Mesenchymal stem cell (in vitro differentiated cells and primary cell): ENCODE measurements around the gene MACIR.

Experiments used
- DNase-seq: peaks from one replicate; pipeline ENCODE4 v3.0.0-alpha.2; 2013
- H2AFZ ChIP-seq: one replicate; pipeline ENCODE4 v1.6.1; 2013; ENCODE audit warnings: low read depth, mild to moderate bottlenecking, control low read depth, inconsistent platforms, low read length, moderate library complexity
- H2AK5ac ChIP-seq: 2 replicates; pipeline ENCODE4 v1.6.1; 2013; ENCODE audit warnings: low read length, moderate library complexity, mild to moderate bottlenecking, inconsistent platforms; ENCODE audit not compliant: severe bottlenecking
- H2BK120ac ChIP-seq: one replicate; pipeline ENCODE4 v1.6.1; 2013; ENCODE audit warnings: low read depth, mild to moderate bottlenecking, inconsistent platforms, low read length, moderate library complexity
- H2BK12ac ChIP-seq, 2 experiments: one replicate each; pipeline ENCODE4 v1.6.1; 2013; ENCODE audit warnings: inconsistent platforms in 2 of 2, low read length in 2 of 2, mild to moderate bottlenecking in 2 of 2, moderate library complexity in 2 of 2, control low read depth in 1 of 2
- H2BK15ac ChIP-seq: one replicate; pipeline ENCODE4 v1.6.1; 2013; ENCODE audit warnings: mild to moderate bottlenecking, low read depth, inconsistent platforms; ENCODE audit not compliant: poor library complexity, severe bottlenecking
- H2BK5ac ChIP-seq: 2 replicates; pipeline ENCODE4 v1.6.1; 2013; ENCODE audit warnings: low read depth, mild to moderate bottlenecking, low read length, control low read depth, inconsistent platforms; ENCODE audit not compliant: poor library complexity, severe bottlenecking
- H3K14ac ChIP-seq, 2 experiments: one replicate each; pipeline ENCODE4 v1.6.1; 2013; ENCODE audit warnings: inconsistent platforms in 2 of 2, low read length in 2 of 2, control low read depth in 1 of 2, mild to moderate bottlenecking in 1 of 2, moderate library complexity in 1 of 2
- H3K18ac ChIP-seq, 2 experiments: one replicate each; pipeline ENCODE4 v1.6.1; 2013; ENCODE audit warnings: inconsistent platforms in 2 of 2, low read length in 2 of 2, control low read depth in 1 of 2, low read depth in 1 of 2, mild to moderate bottlenecking in 1 of 2
- H3K23ac ChIP-seq, 2 experiments: one replicate each; pipeline ENCODE4 v1.6.1; 2013; ENCODE audit warnings: inconsistent platforms in 2 of 2, low read length in 2 of 2, mild to moderate bottlenecking in 2 of 2, moderate library complexity in 2 of 2, control low read depth in 1 of 2
- H3K27ac ChIP-seq: 2 replicates; pipeline ENCODE4 v1.5.1; 2013; ENCODE audit warnings: mild to moderate bottlenecking, moderate library complexity, low read length, control low read depth, inconsistent platforms; ENCODE audit not compliant: poor library complexity, severe bottlenecking
- H3K27me3 ChIP-seq, 2 experiments: 2 replicates each; pipeline versions ENCODE4 v1.6.1 to v1.7.0; 2013; ENCODE audit warnings: low read length in 2 of 2, mild to moderate bottlenecking in 2 of 2, moderate library complexity in 2 of 2, control low read depth in 1 of 2, inconsistent platforms in 1 of 2; ENCODE audit not compliant: control insufficient read depth in 1 of 2, insufficient read depth in 1 of 2
- H3K36me3 ChIP-seq, 2 experiments: 2 replicates each; pipeline versions ENCODE4 v1.6.1 to v1.7.0; 2013; ENCODE audit warnings: low read length in 2 of 2, control low read depth in 1 of 2, inconsistent platforms in 1 of 2, low read depth in 1 of 2, mild to moderate bottlenecking in 1 of 2; ENCODE audit not compliant: insufficient read depth in 2 of 2, control insufficient read depth in 1 of 2
- H3K4ac ChIP-seq, 2 experiments: one replicate each; pipeline ENCODE4 v1.6.1; 2013; ENCODE audit warnings: inconsistent platforms in 2 of 2, low read length in 2 of 2, mild to moderate bottlenecking in 2 of 2, moderate library complexity in 2 of 2, control low read depth in 1 of 2, low read depth in 1 of 2
- H3K4me1 ChIP-seq: 2 replicates; pipeline ENCODE4 v1.6.1; 2013; ENCODE audit warnings: low read depth, low read length, control low read depth; ENCODE audit not compliant: control insufficient read depth, insufficient read depth
- H3K4me2 ChIP-seq: 2 replicates; pipeline ENCODE4 v1.6.1; 2013; ENCODE audit warnings: low read length, mild to moderate bottlenecking, inconsistent platforms; ENCODE audit not compliant: poor library complexity, severe bottlenecking
- H3K4me3 ChIP-seq, 2 experiments: 2 replicates each; pipeline versions ENCODE4 v1.5.1 to v1.7.0; 2013; ENCODE audit warnings: low read length in 2 of 2, mild to moderate bottlenecking in 2 of 2, control low read depth in 1 of 2, low read depth in 1 of 2; ENCODE audit not compliant: insufficient read depth in 1 of 2
- H3K79me1 ChIP-seq: replicated peaks from 2 replicates; pipeline ENCODE4 v1.6.1; 2013; ENCODE audit warnings: mild to moderate bottlenecking, control low read depth, low read length, inconsistent platforms; ENCODE audit not compliant: poor library complexity, severe bottlenecking
- H3K9ac ChIP-seq: 2 replicates; pipeline ENCODE4 v1.7.0; 2013; ENCODE audit warnings: mild to moderate bottlenecking, low read length, moderate library complexity
- H3K9me3 ChIP-seq: 2 replicates; pipeline ENCODE4 v1.7.0; 2013; ENCODE audit warnings: mild to moderate bottlenecking, low read length; ENCODE audit not compliant: control insufficient read depth
- H4K8ac ChIP-seq: one replicate; pipeline ENCODE4 v1.6.1; 2013; ENCODE audit warnings: inconsistent platforms, mild to moderate bottlenecking, low read length, moderate library complexity
- H4K91ac ChIP-seq: one replicate; pipeline ENCODE4 v1.6.1; 2013; ENCODE audit warnings: mild to moderate bottlenecking, low read length, inconsistent platforms
- WGBS: methylation state at CpG from one replicate; pipeline ENCODE4 v1.1.7; 2013; ENCODE audit warnings: mixed read lengths; 5-methylcytosine and 5-hydroxymethylcytosine counted together

Gene MACIR

DNA sequence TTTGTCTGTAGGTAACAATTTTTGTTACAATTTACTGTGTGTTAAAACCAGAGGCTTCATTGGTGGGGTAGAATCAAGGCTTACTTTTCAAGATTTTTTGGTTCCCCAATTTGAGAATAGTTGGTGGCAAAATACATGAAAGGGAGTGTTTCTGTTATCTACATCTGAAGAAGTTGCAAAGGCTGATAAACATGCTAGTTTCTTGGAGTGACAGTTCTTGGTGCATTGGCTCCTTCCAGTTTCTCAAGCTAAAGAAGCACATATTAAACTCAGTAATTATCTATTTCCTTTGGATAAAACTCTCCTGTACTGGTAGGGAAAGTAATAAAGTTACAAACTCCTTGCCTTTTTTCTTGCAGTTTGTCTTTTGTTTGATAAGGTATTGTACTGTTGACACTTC, 5.9 kb downstream of the MACIR start:
- no peak overlapping the region for H3K14ac ChIP-seq
- peaks cover 1% of the 10 kb centered on the region for H3K4me1 ChIP-seq
- H3K27me3 ChIP-seq, result no peaks in the 10 kb centered on the region
- no peak overlapping the region for H4K8ac ChIP-seq
- H3K4ac ChIP-seq, result no peak overlapping the region
- no peak overlapping the region for H3K23ac ChIP-seq
- no peak overlapping the region for H3K4me2 ChIP-seq
- no peaks in the 10 kb centered on the region for H3K9me3 ChIP-seq
- no peak overlapping the region for H2BK15ac ChIP-seq
- H4K91ac ChIP-seq, result no peak overlapping the region
- H3K79me1 ChIP-seq, result peaks cover 11% of the 10 kb centered on the region
- DNase-seq, result no peak
- H2BK120ac ChIP-seq, result no peak overlapping the region
- H2BK12ac ChIP-seq, result no peak overlapping the region
- H3K9ac ChIP-seq, result no peak overlapping the region
- H2BK5ac ChIP-seq, result no peak overlapping the region
- H3K4me3 ChIP-seq, result no peak overlapping the region
- no peak overlapping the region for H2AFZ ChIP-seq
- H3K18ac ChIP-seq, result no peak overlapping the region
- peaks cover 3 to 25% of the 10 kb centered on the region in 2 experiments for H3K36me3 ChIP-seq
- H2AK5ac ChIP-seq, result no peak overlapping the region
- no peak overlapping the region for H3K27ac ChIP-seq

DNA sequence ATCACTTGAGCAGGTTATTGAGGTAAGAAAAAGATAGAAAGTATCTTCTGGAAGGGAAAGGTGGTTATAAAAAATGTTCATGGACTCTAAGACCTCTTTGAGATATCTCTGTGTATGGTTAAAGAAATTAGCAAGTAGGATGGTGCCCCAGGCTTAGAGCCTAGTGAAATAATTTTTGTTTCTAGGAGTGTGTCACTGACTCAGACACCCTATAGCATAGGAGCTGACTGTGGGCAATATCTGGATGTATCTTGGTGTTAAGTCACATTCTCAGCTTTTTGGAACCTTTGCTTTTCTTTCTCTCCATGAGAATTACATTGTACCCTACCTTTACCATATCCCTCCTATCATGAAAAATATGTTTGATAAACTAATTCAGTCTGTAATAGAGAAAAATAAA, 12.0 kb downstream of the MACIR start:
- Histone ChIP-seq H4K91ac (no peak overlapping the region), H2BK15ac (no peak overlapping the region), H3K14ac (no peak overlapping the region)

DNA sequence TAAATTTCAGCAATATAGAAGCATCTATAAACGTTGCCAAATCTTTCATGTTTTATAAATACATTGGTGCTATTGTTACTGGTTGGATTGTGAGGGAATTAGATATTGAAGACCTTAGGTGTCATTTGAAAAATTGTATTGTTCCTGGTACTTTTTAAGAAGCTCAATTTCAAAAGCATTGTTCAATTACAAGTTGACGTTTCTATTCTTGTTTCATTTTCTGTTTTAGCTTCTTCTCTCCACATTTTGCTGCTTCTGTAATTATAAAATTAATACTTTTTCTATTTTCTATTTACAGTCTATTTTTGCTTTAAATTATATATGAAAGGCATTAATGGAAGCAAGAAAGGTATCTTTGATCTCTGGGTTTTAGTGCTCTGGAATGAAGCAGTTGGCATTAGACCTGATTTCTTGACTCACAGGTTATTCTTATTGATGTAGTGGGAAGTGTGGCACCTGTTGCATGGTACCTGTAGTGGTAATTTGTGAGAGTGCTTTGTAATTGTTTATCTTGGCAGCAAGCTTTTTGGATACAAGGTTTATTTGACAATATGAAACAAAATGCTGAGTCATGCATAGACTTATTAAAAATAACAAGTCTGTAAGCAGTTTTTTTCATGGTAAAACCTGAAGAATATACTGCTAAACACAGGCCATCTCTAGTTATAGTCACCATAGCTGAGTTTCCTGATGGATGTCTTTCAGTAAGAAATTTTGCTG, 13.2 kb downstream of the MACIR start:
- Histone ChIP-seq H3K14ac (no peak overlapping the region), H4K8ac (no peak overlapping the region), H3K23ac (no peak overlapping the region), H2BK12ac (no peak overlapping the region), H3K9ac (no peak overlapping the region), H2BK15ac (no peak overlapping the region), H3K79me1 (peaks cover 16% of the 10 kb centered on the region), H3K36me3 (peaks cover 9 to 39% of the 10 kb centered on the region in 2 experiments), H3K4ac (no peak overlapping the region), H3K4me3 (no peak overlapping the region), H2BK5ac (no peak overlapping the region), H3K4me2 (no peak overlapping the region), H3K9me3 (no peaks in the 10 kb centered on the region), H2AFZ (no peak overlapping the region), H3K4me1 (no peaks in the 10 kb centered on the region), H3K27ac (no peak overlapping the region), H3K18ac (no peak overlapping the region), H3K27me3 (no peaks in the 10 kb centered on the region), H4K91ac (no peak overlapping the region), H2BK120ac (no peak overlapping the region), H2AK5ac (no peak overlapping the region)
- no peak for DNase-seq
- WGBS, result no CpG with 5 or more reads among the region's 2 CpGs

More for the DNA sequence above, 12.0 kb downstream of the MACIR start:
- no peaks in the 10 kb centered on the region for H3K4me1 ChIP-seq
- H3K23ac ChIP-seq, result no peak overlapping the region
- H2AFZ ChIP-seq, result no peak overlapping the region
- H2BK12ac ChIP-seq, result no peak overlapping the region
- H3K9ac ChIP-seq, result no peak overlapping the region
- H2BK120ac ChIP-seq, result no peak overlapping the region
- peaks cover 10% of the 10 kb centered on the region for H3K79me1 ChIP-seq
- H3K4ac ChIP-seq, result no peak overlapping the region
- no peaks in the 10 kb centered on the region for H3K9me3 ChIP-seq
- H3K27me3 ChIP-seq, result no peaks in the 10 kb centered on the region
- H3K4me3 ChIP-seq, result no peak overlapping the region
- H3K27ac ChIP-seq, result no peak overlapping the region
- H3K18ac ChIP-seq, result no peak overlapping the region
- peaks cover 3 to 30% of the 10 kb centered on the region in 2 experiments for H3K36me3 ChIP-seq
- no peak overlapping the region for H2BK5ac ChIP-seq
- no peak overlapping the region for H3K4me2 ChIP-seq
- H2AK5ac ChIP-seq, result no peak overlapping the region
- no peak for DNase-seq
- H4K8ac ChIP-seq, result no peak overlapping the region

DNA sequence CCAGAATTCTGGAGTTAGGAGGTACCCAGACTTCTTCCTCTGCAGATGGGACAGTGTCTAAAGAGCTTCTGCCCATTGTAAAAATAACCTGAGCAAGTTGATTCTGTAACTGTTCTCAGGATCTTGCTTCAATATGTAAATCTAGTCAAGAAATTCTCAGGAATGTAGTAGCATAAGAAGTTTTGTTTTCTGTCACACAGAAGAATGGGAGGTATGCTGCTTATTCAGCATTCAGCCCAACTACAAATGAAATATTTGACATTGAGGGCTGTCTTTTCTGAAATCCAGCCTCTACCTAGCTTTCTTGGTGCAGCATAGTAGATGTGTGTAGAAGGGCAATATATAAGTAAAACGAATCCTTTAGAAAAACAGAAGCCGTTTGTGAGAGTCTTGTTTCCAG, 13.8 kb downstream of the MACIR start:
- Histone ChIP-seq H3K79me1 (peaks cover 16% of the 10 kb centered on the region), H3K9me3 (no peaks in the 10 kb centered on the region), H3K18ac (no peak overlapping the region), H3K27me3 (no peaks in the 10 kb centered on the region), H3K14ac (no peak overlapping the region), H4K91ac (no peak overlapping the region), H3K23ac (no peak overlapping the region), H4K8ac (no peak overlapping the region), H3K4me3 (no peak overlapping the region), H2AFZ (no peak overlapping the region), H2BK120ac (no peak overlapping the region), H3K4ac (no peak overlapping the region), H2BK5ac (no peak overlapping the region), H3K9ac (no peak overlapping the region), H3K27ac (no peak overlapping the region), H3K4me1 (no peaks in the 10 kb centered on the region), H2AK5ac (no peak overlapping the region), H2BK12ac (no peak overlapping the region), H2BK15ac (no peak overlapping the region), H3K4me2 (no peak overlapping the region), H3K36me3 (peaks cover 9 to 37% of the 10 kb centered on the region in 2 experiments)
- DNase-seq, result no peak
- 94% methylated on average over 2 of the region's 2 CpGs for whole genome bisulfite sequencing
